HG02678 (cell line): Measurements from ENCODE around the gene ATF6.

ENCODE experiments used
- ATAC-seq: cut with Tn5 transposase; IDR thresholded peaks from one replicate; pipeline ENCODE4 v1.9.1; 2021; ENCODE audit warnings: mild to moderate bottlenecking, moderate library complexity; ENCODE audit not compliant: unreplicated experiment

ATF6 gene

DNA sequence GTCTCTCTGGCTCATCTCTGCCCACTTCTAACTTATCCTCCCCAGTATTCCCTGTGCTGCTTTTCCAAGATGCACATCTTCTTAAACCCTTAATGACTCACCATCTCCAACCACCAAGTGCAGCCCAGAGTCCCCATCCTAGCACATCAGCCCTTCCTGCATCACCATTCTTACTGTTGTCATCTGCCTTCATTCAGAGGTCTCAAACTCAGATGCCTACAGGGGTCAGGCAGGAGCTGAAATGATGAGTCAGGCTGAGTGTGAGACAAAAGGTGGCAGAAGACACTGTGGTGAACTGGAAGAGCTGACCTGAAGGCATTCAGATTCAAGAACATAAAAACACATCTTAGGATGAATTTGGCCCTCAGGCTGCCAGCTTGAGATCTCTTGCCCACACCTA, 223.0 kb downstream of the ATF6 start:
- no peak for ATAC-seq

- ATAC-seq: no peak
Observed at GRCh38 chr1:161989786-161990185, 223.7 kb downstream of the ATF6 start.

GRCh38 chr1:161993576-161993975, 227.5 kb downstream of the ATF6 start:
- ATAC-seq: no peak

DNA sequence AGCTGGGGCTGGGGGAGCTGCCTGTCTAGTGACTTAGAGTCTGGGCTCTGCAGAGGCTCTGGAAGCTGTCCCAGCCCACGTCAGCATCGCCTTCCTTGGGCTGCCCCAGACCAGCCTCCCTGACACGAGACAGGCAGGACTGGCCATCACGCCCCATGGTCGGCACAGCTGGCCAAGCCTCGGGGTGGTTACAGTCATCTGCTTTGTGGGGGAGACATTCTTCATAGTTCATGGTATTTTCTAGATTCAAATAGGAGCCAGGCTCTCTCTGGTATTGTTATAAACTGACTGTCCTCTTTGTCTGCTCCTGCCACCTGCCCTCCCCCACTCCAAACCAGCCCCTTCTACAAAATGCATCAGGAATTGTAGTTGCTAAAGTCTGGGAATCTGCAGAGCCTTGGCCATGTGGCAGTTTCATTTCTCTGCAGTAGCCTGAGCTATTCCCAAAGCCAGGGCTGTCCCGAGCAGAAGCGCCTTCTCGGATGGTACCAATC, 228.1 kb downstream of the ATF6 start:
- ATAC-seq: no peak

- ATAC-seq: no peak
Observed at GRCh38 chr1:161997152-161997551, 231.0 kb downstream of the ATF6 start.

DNA sequence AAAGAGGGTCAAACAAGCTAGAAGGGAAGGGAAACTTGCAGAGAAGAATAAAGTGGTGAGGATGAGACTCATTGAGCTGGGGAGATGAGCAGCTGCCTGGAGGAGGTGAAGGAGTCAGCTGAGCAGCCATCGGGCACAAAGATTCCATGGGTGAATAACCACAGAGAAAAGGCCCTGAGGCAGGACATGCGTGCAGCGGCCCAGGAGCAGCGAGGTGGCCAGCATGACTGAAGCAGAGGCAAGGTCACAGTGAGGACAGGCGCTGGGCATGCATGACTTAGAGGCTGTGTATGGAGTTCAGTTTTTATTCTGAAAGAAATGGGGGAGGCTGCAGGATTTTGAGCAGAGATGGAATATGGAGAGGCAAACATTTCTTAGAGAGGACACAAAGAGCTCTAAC, 232.7 kb downstream of the ATF6 start:
- no peak for ATAC-seq

DNA sequence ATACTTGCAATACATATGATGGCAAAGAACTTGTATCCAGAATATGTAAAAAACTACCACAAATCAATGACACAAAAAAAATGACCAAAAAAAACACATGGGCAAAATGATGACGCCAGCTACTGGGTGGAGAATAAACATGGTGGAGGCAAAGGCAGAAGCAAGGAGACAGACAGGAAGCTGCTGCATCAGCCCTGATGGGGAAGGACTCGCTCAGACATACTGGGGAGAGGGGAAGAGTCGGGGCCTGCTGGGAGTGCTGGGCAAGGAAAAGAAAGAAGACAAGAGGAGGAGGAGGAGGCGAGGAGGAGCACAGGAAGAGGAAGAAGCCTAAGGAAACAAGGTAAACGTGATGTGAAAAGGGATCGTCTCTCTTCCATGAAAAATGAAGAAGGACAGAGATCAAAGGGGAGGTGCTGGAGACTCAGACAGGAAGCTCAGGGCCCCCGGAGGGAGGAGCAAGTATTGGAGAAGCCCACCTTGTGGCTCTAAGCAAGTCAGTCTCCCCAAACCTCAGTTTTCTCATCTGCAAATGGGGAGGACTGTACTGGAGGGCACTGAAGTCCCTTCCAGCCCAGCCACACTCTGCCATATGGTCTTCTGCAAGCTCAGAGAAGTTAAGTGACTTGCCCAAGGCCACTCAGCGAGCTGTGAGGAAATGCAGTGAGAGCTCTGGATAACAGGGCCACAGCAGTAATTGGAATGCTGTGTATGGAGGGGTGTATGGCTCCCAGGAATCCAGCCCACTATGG, 233.4 kb downstream of the ATF6 start:
- no peak for ATAC-seq

GRCh38 chr1:162000053-162000420, 233.9 kb downstream of the ATF6 start:
- no peak for ATAC-seq

- no peak for ATAC-seq
Observed at GRCh38 chr1:162003061-162003829, 237.1 kb downstream of the ATF6 start.

DNA sequence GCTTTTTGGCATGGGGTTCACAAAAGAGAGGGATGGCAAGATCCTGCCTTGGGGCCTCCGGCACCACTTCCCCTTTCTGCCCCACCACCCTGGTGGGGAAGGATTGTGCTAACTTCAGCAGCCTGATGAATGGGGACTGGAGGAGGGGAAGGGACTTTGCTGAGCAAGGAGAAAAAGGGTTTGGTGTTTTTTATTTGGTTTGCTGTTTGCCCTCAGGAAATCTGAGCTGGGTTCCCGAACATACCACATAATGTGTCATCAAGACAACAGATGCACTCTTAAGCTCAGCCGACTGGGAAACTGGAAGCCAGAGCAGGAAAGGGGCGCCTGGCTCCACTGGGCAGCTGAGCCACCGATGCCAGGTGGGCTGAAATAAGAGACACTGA, 237.7 kb downstream of the ATF6 start:
- no peak for ATAC-seq

DNA sequence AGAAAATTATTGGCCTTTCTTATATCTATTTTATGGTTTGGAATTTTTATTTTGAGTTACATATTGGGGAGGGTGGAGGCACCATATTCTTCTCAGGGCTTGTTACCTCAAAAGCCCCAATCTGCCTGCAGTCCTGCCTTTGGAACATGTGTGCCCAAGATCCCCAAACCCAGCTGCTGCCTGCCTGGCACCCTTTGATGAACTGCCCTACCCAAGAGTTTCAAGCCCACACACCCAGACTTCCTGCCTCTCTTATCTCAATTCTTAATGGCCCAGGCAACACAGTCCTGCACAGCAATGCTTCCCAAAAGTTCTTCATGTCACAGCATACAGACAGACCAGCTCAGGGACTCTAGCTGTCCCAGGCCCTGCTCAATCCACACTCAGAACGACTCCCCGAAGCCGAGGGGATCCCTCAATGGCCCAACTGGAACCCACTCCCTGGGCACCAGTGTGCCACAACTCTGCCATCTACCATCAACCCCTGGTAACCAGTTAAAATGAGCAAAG, 238.4 kb downstream of the ATF6 start:
- ATAC-seq: no peak

- no peak for ATAC-seq
Observed at GRCh38 chr1:162006081-162006480, 240.0 kb downstream of the ATF6 start.

DNA sequence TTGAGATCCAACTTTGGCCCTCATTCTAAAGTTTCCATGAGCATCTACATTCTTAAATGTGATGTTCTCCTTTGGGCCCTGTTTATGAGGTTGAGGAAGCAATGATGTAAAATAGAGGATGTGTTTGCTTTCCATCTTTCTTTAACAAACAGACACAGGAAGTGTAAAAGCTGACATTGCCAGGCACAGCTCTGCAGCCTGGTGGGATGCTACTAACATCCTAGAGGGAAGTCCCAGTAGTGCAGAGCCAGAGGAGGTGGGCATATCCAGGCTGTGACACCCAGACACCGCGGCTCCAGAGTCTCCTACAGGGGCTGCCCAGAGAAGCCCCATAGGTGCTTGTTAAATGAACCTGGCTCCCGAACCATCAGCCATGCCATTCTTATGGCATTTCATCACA, 241.3 kb downstream of the ATF6 start:
- ATAC-seq: no peak

DNA sequence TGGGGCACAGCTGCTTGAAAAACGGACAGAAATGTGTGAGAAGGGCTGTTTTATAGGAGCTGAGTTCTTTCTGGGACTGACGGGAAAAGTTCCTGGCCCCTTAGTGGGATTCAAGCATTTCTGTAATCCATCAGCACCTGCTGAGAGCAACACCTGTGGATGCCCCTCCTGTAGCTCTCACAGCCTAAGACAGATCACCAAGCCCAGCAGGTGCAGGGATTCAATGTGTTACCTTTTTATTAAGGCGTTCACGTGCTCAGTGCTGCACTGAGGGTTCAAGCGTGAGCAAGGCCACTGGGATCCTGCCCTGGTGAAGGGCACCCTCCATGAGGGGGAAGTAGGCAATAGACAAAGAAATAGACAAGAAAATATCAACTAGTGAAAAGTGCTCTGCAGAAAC, 242.7 kb downstream of the ATF6 start:
- ATAC-seq: no peak

DNA sequence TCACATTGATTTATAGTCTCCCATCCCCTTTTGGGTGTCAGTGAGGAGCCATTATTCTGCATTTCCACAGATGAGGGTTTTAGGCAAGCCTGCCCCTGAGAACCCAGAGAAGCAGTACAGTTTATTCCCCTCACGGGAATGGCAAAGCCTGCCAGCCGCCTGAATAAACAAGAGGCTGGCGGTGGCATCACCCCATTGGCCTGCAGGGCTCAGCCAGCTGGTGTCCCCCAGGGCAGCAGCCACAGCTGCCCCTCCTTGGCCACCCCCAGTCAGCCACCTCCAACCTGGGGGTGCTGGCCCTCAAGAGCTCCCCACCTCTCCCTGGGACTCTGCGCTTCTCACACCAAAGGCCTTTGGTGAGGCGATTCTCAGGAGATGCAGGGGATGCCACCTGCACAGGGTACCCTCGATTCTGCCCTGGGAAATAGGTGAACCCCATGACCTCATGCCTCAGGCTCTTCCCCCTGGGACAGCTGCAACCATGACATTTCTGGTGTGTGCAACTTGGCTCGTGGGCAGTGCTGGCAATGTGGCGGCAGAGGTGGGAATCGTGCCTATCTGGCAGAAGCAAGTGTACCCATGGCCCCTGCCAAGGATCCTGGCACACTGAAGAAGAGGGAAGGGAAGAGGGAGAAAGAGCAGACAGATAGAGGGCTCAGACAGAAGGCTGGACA, 243.5 kb downstream of the ATF6 start:
- ATAC-seq: no peak

GRCh38 chr1:162010175-162010506, 244.0 kb downstream of the ATF6 start:
- no peak for ATAC-seq

DNA sequence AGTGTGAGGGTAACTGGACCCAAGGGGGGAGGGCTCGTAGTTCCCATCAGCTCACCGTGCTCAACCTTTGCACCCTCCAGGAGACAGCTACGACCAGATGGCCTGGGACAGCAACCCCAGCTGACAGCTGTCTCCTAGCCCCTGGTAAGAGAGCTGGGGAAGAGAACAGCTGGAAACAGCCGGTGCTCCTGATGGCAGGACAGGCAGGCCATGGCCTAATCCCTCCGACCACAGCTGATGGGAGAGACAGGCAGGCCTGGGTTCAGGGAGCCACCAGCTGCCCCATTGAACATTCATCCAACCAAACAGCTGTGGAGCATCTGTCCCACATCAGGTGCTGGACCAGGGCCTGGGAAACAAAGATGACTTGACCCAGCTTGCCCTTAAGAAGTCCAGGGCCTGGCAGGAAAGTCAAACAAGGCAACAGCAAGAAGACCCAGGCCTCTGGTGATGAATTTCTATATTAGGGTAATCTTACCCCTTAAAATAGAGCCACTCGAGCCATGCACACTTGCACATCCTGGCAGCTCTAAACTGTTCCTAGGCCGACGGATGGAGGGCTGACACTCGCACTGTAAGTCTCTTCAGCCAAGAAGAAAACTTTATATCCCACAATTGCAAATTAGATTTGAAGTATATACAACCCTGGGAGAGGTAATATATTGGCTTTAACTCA, 245.4 kb downstream of the ATF6 start:
- no peak for ATAC-seq

- no peak for ATAC-seq
Observed at GRCh38 chr1:162013289-162013688, 247.2 kb downstream of the ATF6 start.
